Neural progenitor cell (in vitro differentiated cells): Measurements from ENCODE around the gene COL5A3. TPM values are rescaled to one million over a fixed set of nuclear protein-coding genes. Genes with fewer than 3 reads are reported as not detected.

ENCODE experiments used
- DNase-seq: peaks from one replicate; pipeline ENCODE4 v3.0.0-alpha.2; 2016; ENCODE audit warnings: low spot score
- H2AFZ ChIP-seq: fragments of 200-600 bp; sonication (generic); replicated peaks from 2 replicates; pipeline ENCODE4 v1.6.1; 2016; ENCODE audit warnings: antibody characterized with exemption
- H3F3A ChIP-seq: fragments of 200-600 bp; sonication (generic); 2 replicates; pipeline ENCODE4 v1.6.1; 2016; ENCODE audit warnings: antibody characterized with exemption, low read depth
- H3K27ac ChIP-seq: fragments of 200-600 bp; sonication (generic); 2 replicates; pipeline ENCODE4 v1.5.1; 2016; ENCODE audit warnings: mild to moderate bottlenecking
- H3K27me3 ChIP-seq: fragments of 200-600 bp; sonication (generic); 2 replicates; pipeline ENCODE4 v1.6.1; 2016; ENCODE audit warnings: mild to moderate bottlenecking, moderate library complexity
- H3K36me3 ChIP-seq: fragments of 200-600 bp; sonication (generic); 2 replicates; pipeline ENCODE4 v1.5.1; 2016
- H3K4me1 ChIP-seq: fragments of 200-600 bp; sonication (generic); 2 replicates; pipeline ENCODE4 v1.6.1; 2016; ENCODE audit warnings: mixed run types
- H3K4me2 ChIP-seq: fragments of 200-600 bp; sonication (generic); 2 replicates; pipeline ENCODE4 v1.6.1; 2016
- H3K4me3 ChIP-seq: fragments of 200-600 bp; sonication (generic); 2 replicates; pipeline ENCODE4 v1.5.1; 2016
- H3K79me2 ChIP-seq: fragments of 200-600 bp; sonication (generic); 2 replicates; pipeline ENCODE4 v1.6.1; 2016; ENCODE audit warnings: low read depth
- H3K9ac ChIP-seq: fragments of 200-600 bp; sonication (generic); 2 replicates; pipeline ENCODE4 v1.6.1; 2016
- H3K9me3 ChIP-seq: fragments of 200-600 bp; sonication (generic); 2 replicates; pipeline ENCODE4 v1.5.1; 2016; ENCODE audit warnings: low read depth
- H4K20me1 ChIP-seq: fragments of 200-600 bp; sonication (generic); 2 replicates; pipeline ENCODE4 v1.6.1; 2016; ENCODE audit warnings: low read depth
- H3K27ac Mint-ChIP-seq: 3 replicates; pipeline ENCODE4 v1.8.0; 2021; ENCODE audit warnings: mixed read lengths
- H3K27me3 Mint-ChIP-seq: 2 replicates; pipeline ENCODE4 v1.8.0; 2022; ENCODE audit warnings: low read depth, mild to moderate bottlenecking, inconsistent platforms, moderate library complexity, mixed read lengths; ENCODE audit not compliant: insufficient read depth
- H3K36me3 Mint-ChIP-seq: 3 replicates; pipeline ENCODE4 v1.8.0; 2021; ENCODE audit warnings: mixed read lengths
- H3K4me1 Mint-ChIP-seq: 3 replicates; pipeline ENCODE4 v1.8.0; 2021; ENCODE audit warnings: mixed read lengths
- H3K4me3 Mint-ChIP-seq: 3 replicates; pipeline ENCODE4 v1.8.0; 2021; ENCODE audit warnings: mild to moderate bottlenecking, moderate library complexity, mixed read lengths
- H3K9me3 Mint-ChIP-seq: 3 replicates; pipeline ENCODE4 v1.8.0; 2020; ENCODE audit warnings: mixed read lengths
- EZH2 ChIP-seq: fragments of 200-600 bp; sonication (generic); IDR thresholded peaks from 2 replicates; pipeline ENCODE4 v1.6.1; 2017; ENCODE audit warnings: antibody characterized with exemption, mild to moderate bottlenecking, moderate library complexity
- EZH2phosphoT487 ChIP-seq: fragments of 200-600 bp; sonication (generic); IDR thresholded peaks from 2 replicates; pipeline ENCODE4 v1.6.1; 2017; ENCODE audit warnings: antibody characterized with exemption
- total RNA-seq: library from RNA; depleted of rRNA; stranded (reverse); fragments of >200 nt; gene quantifications from 2 replicates; pipeline ENCODE4 v1.2.3, GENCODE V29; 2015; ENCODE audit warnings: low replicate concordance
- TF ChIP-seq, protein P1 (sequence below): fragments of 200-600 bp; sonication (generic); IDR thresholded peaks from 2 replicates; pipeline ENCODE4 v1.5.1; 2017; ENCODE audit warnings: antibody characterized with exemption, mild to moderate bottlenecking

COL5A3 gene
- total RNA-seq, 1 donor from 2014 or later, result not detected

DNA sequence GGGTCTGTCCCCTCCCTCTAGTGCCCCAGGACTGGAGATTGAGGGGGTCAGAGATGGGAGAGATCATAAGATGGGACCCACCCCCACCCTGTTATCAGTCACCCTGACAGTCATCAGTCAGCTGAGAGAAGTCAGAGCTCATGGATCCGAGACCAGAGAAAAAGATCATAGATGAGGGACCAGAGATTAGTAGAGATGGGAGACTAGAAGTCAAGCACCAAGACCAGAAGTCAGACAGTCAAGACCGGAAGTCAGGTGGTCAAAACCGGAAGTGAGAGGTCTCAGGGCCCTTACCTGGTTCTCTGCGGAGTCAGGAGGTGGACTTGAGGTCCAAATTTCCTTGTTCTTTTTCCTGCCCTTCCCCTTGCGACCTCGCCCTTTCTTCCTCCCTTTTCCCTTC is 7.0 kb downstream of the COL5A3 start:
- Histone ChIP-seq H3K36me3 (no peaks in the 10 kb centered on the region), H3K4me3 (no peak overlapping the region), H3K9ac (no peak overlapping the region), H3K4me1 (no peaks in the 10 kb centered on the region), H3F3A (no peaks in the 10 kb centered on the region), H4K20me1 (peaks cover under 1% of the 10 kb centered on the region), H3K4me2 (no peak overlapping the region), H3K27ac (no peak overlapping the region), H2AFZ (no peak overlapping the region), H3K79me2 (no peaks in the 10 kb centered on the region), H3K9me3 (no peaks in the 10 kb centered on the region), H3K27me3 (peaks cover 19% of the 10 kb centered on the region)
- DNase-seq, result no peak
- Mint-ChIP-seq H3K27ac (no peak overlapping the region), H3K4me1 (peaks cover 16% of the 10 kb centered on the region), H3K36me3 (no peaks in the 10 kb centered on the region), H3K4me3 (peak overlapping the region; percentile 19), H3K27me3 (peaks cover 29% of the 10 kb centered on the region), H3K9me3 (peaks cover 2% of the 10 kb centered on the region)
- no peak for TF ChIP-seq EZH2
- TF ChIP-seq EZH2phosphoT487, result no peak
- TF ChIP-seq, protein P1, sequence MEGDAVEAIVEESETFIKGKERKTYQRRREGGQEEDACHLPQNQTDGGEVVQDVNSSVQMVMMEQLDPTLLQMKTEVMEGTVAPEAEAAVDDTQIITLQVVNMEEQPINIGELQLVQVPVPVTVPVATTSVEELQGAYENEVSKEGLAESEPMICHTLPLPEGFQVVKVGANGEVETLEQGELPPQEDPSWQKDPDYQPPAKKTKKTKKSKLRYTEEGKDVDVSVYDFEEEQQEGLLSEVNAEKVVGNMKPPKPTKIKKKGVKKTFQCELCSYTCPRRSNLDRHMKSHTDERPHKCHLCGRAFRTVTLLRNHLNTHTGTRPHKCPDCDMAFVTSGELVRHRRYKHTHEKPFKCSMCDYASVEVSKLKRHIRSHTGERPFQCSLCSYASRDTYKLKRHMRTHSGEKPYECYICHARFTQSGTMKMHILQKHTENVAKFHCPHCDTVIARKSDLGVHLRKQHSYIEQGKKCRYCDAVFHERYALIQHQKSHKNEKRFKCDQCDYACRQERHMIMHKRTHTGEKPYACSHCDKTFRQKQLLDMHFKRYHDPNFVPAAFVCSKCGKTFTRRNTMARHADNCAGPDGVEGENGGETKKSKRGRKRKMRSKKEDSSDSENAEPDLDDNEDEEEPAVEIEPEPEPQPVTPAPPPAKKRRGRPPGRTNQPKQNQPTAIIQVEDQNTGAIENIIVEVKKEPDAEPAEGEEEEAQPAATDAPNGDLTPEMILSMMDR, result no peak

GRCh38 chr19:10001899-10002298 is 8.4 kb downstream of the COL5A3 start:
- H3K4me1 ChIP-seq, result no peaks in the 10 kb centered on the region
- H3K27me3 ChIP-seq, result peaks cover 15% of the 10 kb centered on the region
- no peaks in the 10 kb centered on the region for H3K9me3 ChIP-seq
- no peak for TF ChIP-seq EZH2phosphoT487
- TF ChIP-seq, protein P1, result peak; percentile 45
- Mint-ChIP-seq H3K9me3 (no peaks in the 10 kb centered on the region), H3K36me3 (no peaks in the 10 kb centered on the region), H3K4me3 (no peak overlapping the region), H3K27me3 (peaks cover 32% of the 10 kb centered on the region), H3K27ac (no peak overlapping the region), H3K4me1 (peaks cover 6% of the 10 kb centered on the region)
- H2AFZ ChIP-seq, result no peak overlapping the region
- DNase-seq, result peak; percentile 17
- H3K4me3 ChIP-seq, result no peak overlapping the region
- H3K79me2 ChIP-seq, result no peaks in the 10 kb centered on the region
- no peaks in the 10 kb centered on the region for H3F3A ChIP-seq
- H3K36me3 ChIP-seq, result no peaks in the 10 kb centered on the region
- no peak overlapping the region for H3K4me2 ChIP-seq
- H3K9ac ChIP-seq, result no peak overlapping the region
- H4K20me1 ChIP-seq, result no peaks in the 10 kb centered on the region
- no peak overlapping the region for H3K27ac ChIP-seq

DNA sequence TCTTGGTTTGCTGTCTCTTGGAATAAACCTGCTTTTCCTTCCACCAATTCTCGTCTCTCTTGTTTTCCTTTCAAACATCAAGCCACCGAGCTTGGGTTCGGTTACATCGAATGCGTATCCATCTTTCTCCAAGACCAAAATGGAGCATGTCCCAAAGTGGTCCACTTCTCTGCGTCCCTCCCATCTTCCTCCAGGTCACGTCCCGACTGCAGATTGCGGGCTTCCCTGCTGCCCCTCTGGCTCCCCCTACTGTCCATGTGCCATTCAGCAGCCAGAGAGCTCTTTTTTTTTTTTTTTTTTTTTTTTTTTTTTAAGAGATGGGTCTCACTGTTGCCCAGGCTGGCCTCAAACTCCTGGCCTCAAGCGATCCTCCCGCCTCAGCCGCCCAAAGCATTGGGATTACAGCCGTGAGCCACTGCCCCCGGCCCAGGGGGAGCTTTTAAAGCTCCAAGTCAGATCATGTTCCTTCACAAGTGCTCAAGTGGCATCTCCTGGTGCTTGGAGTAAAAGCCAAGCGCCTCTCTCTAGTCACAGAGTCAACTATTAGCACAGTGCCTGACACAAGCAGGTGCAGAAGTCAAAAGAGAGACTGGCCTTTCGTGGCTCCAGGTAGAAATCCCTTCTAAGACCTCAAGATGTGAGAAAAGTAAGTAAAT is 10.0 kb downstream of the COL5A3 start:
- no peaks in the 10 kb centered on the region for H3K79me2 ChIP-seq
- H3F3A ChIP-seq, result no peaks in the 10 kb centered on the region
- H3K27me3 ChIP-seq, result peaks cover 15% of the 10 kb centered on the region
- DNase-seq, result peak; percentile 86
- no peak overlapping the region for H3K27ac ChIP-seq
- Mint-ChIP-seq H3K4me1 (peaks cover 4% of the 10 kb centered on the region), H3K27me3 (peaks cover 26% of the 10 kb centered on the region), H3K9me3 (no peaks in the 10 kb centered on the region), H3K36me3 (no peaks in the 10 kb centered on the region), H3K4me3 (no peak overlapping the region), H3K27ac (no peak overlapping the region)
- H3K4me2 ChIP-seq, result peak overlapping the region; percentile 19
- H2AFZ ChIP-seq, result peak overlapping the region; percentile 67
- no peak overlapping the region for H3K9ac ChIP-seq
- no peaks in the 10 kb centered on the region for H3K9me3 ChIP-seq
- H3K4me3 ChIP-seq, result no peak overlapping the region
- no peaks in the 10 kb centered on the region for H3K4me1 ChIP-seq
- no peaks in the 10 kb centered on the region for H4K20me1 ChIP-seq
- TF ChIP-seq, protein P1, result peak; percentile 71
- TF ChIP-seq EZH2phosphoT487 (no peak), EZH2 (no peak)
- no peaks in the 10 kb centered on the region for H3K36me3 ChIP-seq
